ENCODE measurements around the gene HSPA12A.

HSPA12A gene

DNA sequence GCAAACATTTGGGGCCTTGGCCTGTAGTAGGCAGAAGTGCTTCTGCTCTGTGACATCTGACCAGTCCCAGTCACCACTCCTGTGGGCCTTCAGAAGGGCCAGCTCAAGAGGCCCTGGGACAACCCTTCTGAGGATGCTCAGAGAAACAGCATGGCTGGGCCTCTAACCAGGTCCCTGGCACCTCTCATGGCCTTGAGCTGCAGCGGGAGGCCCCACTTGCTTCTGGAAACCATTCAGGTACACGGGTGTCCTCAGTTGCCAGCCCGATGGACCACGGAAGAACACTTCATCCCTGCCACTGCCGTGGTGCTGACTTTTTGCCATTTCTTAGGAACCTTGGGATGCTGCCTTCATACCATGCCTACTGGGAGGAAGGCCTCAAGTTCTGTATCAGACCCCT, 57.6 kb downstream of the HSPA12A start:
- no peaks in the 10 kb centered on the region for H3K9me3 Mint-ChIP-seq
- peaks cover 19% of the 10 kb centered on the region for H3K36me3 Mint-ChIP-seq (ENCODE audit: low read depth)
- TF ChIP-seq, protein P1, sequence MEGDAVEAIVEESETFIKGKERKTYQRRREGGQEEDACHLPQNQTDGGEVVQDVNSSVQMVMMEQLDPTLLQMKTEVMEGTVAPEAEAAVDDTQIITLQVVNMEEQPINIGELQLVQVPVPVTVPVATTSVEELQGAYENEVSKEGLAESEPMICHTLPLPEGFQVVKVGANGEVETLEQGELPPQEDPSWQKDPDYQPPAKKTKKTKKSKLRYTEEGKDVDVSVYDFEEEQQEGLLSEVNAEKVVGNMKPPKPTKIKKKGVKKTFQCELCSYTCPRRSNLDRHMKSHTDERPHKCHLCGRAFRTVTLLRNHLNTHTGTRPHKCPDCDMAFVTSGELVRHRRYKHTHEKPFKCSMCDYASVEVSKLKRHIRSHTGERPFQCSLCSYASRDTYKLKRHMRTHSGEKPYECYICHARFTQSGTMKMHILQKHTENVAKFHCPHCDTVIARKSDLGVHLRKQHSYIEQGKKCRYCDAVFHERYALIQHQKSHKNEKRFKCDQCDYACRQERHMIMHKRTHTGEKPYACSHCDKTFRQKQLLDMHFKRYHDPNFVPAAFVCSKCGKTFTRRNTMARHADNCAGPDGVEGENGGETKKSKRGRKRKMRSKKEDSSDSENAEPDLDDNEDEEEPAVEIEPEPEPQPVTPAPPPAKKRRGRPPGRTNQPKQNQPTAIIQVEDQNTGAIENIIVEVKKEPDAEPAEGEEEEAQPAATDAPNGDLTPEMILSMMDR (IDR thresholded peaks at IDR 0.05; ENCODE audit: unreplicated experiment in 3 of 3), result no peak
- H3K4me3 Mint-ChIP-seq, result no peak overlapping the region
- peaks cover 41% of the 10 kb centered on the region for H3K4me1 Mint-ChIP-seq
- peaks cover 12% of the 10 kb centered on the region for H3K27me3 Mint-ChIP-seq (ENCODE audit: low read depth)
- no peak overlapping the region for H3K27ac Mint-ChIP-seq

DNA sequence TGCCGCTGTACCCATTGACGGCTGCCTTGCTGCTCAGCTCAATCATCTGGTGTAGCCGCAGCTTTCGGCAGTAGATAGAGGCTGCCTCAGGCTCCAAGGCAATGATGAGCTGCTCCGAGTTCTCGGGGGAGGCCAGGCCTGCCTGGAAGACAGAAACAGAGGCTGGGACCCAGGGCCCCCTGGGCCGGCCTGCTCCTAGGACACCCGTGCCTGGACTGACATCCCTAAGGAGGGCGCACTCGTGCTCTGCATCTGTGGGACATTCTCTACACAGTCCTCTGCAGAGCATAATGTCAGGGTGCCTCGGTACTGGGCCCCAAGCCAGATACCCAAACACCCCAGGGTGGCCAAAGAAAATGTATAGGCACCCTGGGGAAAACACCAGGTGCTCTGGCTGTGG, 58.5 kb downstream of the HSPA12A start:
- H3K4me1 Mint-ChIP-seq, result peaks cover 31% of the 10 kb centered on the region
- TF ChIP-seq, protein P1 (IDR thresholded peaks at IDR 0.05; ENCODE audit: unreplicated experiment in 3 of 3), result no peak
- peaks cover 7% of the 10 kb centered on the region for H3K27me3 Mint-ChIP-seq (ENCODE audit: low read depth)
- H3K9me3 Mint-ChIP-seq, result no peaks in the 10 kb centered on the region
- H3K27ac Mint-ChIP-seq, result peak overlapping the region in 1 of 3 experiments; percentile 34
- peaks cover 14% of the 10 kb centered on the region for H3K36me3 Mint-ChIP-seq (ENCODE audit: low read depth)
- H3K4me3 Mint-ChIP-seq, result no peak overlapping the region

DNA sequence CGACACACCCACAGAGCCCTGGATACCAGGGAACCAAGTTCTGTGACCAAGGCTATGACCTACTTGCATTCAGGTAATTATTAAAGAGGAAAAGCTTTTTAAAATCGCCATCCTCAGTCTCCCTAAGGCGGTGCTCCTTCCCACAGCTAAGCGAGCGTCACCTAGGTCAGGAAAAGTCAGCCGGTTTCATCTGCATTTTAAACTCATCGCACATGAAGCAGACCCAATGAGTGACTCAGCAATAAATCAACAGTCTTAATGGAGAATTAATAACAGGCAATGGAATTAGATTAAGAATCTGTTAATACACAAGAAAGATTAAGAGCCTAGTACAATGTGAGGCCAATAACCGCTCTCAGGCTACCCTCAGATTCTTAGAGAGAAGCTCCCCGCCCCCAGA, 59.2 kb downstream of the HSPA12A start:
- TF ChIP-seq, protein P1 (IDR thresholded peaks at IDR 0.05; ENCODE audit: unreplicated experiment in 3 of 3), result no peak
- peak overlapping the region; percentile 34 to 91 (median 89) for H3K27ac Mint-ChIP-seq
- H3K4me3 Mint-ChIP-seq, result no peak overlapping the region
- H3K36me3 Mint-ChIP-seq (ENCODE audit: low read depth), result peaks cover 14% of the 10 kb centered on the region
- no peaks in the 10 kb centered on the region for H3K9me3 Mint-ChIP-seq
- H3K27me3 Mint-ChIP-seq (ENCODE audit: low read depth), result peaks cover 7% of the 10 kb centered on the region
- peaks cover 24% of the 10 kb centered on the region for H3K4me1 Mint-ChIP-seq

DNA sequence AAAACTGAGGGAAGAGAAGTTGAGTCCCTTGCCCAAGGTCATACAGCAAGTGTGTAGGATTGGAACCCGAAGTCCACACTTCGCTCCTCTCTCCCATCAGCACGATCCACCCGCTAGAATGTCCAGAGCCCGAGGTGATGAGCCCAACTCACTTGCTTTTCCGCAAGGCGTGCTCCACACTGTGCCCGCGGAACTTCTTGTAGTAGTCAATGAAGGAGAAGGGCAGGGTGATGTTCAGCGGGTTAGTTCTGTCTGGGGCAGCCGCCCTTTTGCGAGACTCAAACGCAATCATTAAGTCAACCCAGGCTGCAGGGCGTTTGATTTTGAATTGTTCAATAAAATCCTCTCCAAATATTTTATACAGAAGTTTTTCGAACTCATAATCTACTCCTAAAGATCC, 63.0 kb downstream of the HSPA12A start:
- H3K27me3 Mint-ChIP-seq (ENCODE audit: low read depth), result no peaks in the 10 kb centered on the region
- H3K4me3 Mint-ChIP-seq, result no peak overlapping the region
- H3K9me3 Mint-ChIP-seq, result no peaks in the 10 kb centered on the region
- H3K4me1 Mint-ChIP-seq, result peaks cover 11% of the 10 kb centered on the region
- TF ChIP-seq, protein P1 (IDR thresholded peaks at IDR 0.05; ENCODE audit: unreplicated experiment in 3 of 3), result no peak
- no peak overlapping the region for H3K27ac Mint-ChIP-seq
- peaks cover 19% of the 10 kb centered on the region for H3K36me3 Mint-ChIP-seq (ENCODE audit: low read depth)

DNA sequence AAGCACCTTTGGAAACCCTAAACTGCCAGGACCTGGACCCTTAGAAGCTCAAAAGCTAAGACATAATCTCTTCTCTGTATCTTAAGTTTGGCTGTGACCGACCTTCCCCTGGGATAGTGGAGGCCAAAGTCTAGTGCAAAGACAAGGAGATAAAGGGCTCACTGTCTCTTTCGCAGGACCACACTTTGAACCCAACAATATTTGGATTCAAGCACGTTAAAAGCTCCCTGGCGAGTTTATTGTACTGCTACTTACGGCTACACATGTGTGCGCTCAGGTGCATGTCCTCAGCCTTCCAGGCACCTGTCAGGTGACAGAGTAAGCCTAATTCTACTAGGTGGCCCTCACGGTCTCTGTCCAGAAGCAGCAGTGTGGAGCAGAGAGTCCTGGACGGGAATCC, 65.7 kb downstream of the HSPA12A start:
- H3K27me3 Mint-ChIP-seq (ENCODE audit: low read depth), result peaks cover 4% of the 10 kb centered on the region
- no peaks in the 10 kb centered on the region for H3K9me3 Mint-ChIP-seq
- no peak overlapping the region for H3K27ac Mint-ChIP-seq

DNA sequence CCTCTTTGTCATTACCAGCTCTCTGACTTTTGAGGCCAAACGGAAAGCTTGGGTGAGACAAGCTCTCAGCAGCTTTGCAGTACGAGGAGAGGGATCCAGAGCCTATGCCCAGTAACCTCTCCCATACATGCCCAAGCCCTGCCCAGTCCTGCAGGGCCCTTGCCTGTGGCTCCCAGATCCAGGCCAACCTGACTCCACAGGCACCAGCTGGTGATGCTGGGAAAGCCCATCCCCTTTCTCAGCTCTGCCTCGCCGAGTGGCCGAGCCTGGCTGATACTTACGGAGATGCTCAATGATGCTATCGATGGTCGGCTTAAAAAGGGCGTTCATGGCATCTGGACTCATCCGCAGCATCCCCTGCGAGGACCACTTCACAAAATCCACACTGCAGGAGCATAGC, 66.2 kb downstream of the HSPA12A start:
- H3K4me3 Mint-ChIP-seq, result no peak overlapping the region
- no peak overlapping the region for H3K27ac Mint-ChIP-seq
- TF ChIP-seq, protein P1 (IDR thresholded peaks at IDR 0.05; ENCODE audit: unreplicated experiment in 3 of 3), result no peak
- peaks cover 5% of the 10 kb centered on the region for H3K4me1 Mint-ChIP-seq
- H3K27me3 Mint-ChIP-seq (ENCODE audit: low read depth), result peaks cover 4% of the 10 kb centered on the region
- H3K9me3 Mint-ChIP-seq, result no peaks in the 10 kb centered on the region
- peaks cover 20% of the 10 kb centered on the region for H3K36me3 Mint-ChIP-seq (ENCODE audit: low read depth)

More for the DNA sequence above, 65.7 kb downstream of the HSPA12A start:
- Mint-ChIP-seq H3K4me3 (no peak overlapping the region), H3K4me1 (no peaks in the 10 kb centered on the region), H3K36me3 (ENCODE audit: low read depth) (peaks cover 20% of the 10 kb centered on the region)
- TF ChIP-seq, protein P1 (IDR thresholded peaks at IDR 0.05; ENCODE audit: unreplicated experiment in 3 of 3), result no peak

Data from nephron (organoid).